Embryonic facial prominence (tissue), 1 donor: ENCODE results near the gene MLNR.

Experiments used
- DNase-seq: peaks from one replicate; pipeline ENCODE4 v3.0.0-alpha.2; 2016; ENCODE audit errors: extremely low spot score

MLNR gene

DNA sequence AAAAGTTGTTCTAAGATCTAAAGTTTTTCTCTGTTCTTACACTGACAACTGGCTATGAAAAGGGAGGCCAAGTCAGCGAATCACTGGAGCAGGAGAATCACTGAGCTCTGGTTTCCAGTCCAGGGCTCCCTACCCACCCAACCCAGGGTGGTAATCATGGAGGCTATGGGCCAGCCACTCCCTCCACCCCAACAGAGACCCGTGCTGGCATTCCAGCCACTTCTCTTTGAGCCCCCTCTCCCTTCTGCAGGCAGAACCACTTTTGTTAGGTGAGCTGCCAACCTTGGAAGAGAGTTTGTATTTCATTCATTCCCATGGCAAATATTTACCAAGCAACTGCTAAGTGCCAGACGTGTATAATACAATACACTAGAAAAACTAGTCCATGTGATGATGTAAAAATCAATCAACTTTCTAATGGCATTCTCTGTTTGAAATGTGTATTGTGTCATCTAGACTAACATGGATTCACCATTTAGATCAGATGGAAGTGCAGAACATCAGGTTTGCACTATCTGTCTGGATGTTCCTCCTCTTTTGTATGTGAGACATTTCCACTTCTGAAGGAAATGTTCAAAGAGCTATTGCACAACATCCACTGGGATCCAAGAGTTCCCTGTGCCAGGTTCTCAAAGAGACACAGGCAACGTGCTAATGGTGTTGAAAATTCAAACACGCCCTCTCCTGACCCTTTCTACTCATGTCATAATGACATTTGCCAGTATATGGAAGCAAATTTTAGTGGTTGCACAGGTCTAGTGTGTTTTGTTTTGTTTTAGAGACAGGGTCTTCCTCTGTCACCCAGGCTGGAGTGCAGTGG is 5.3 kb downstream of the MLNR start:
- no peak for DNase-seq

- DNase-seq: no peak
These were observed 6.5 kb downstream of the MLNR start for GRCh38 chr13:49226613-49227012.

GRCh38 chr13:49234741-49235140 is 14.6 kb downstream of the MLNR start:
- DNase-seq: no peak

GRCh38 chr13:49235856-49236431 is 15.8 kb downstream of the MLNR start:
- no peak for DNase-seq

DNA sequence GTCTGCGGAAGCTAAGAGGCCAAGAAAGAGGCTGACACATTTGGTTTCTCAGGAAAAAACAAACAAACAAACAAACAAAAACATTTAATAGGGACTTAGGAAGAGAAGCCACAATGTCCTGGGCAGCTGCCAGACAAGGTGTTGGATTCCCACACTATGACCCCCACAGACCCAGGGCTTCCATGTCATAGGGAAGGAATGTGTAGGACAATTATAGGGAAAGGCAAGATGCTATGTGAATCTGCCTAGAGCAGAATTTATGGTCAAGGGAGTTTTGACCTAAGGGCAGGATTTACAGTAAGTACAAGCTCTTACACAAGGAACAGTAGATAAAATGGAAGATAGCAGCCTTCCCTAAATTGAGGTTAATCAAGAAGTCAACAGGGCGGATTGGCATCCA is 18.5 kb downstream of the MLNR start:
- DNase-seq: no peak

DNA sequence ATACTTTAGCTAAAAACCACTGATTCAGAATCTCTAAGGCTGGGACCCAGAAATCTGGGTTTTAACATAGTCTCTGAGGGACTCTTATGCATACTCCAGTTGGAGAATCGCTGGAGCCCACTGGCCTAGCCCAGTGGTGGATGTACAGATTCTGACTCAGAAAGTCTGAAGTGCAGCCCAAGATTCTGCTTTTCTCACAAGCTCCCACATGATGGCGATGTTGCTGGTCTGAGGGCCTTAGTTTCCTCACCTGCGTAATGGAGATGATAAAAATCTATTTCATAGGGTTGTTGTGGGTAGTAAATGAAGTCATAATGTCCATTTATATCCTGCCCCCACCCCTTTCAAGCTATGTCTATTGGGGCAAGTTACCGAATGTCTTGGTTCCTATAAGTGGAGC is 19.9 kb downstream of the MLNR start:
- DNase-seq: no peak

DNA sequence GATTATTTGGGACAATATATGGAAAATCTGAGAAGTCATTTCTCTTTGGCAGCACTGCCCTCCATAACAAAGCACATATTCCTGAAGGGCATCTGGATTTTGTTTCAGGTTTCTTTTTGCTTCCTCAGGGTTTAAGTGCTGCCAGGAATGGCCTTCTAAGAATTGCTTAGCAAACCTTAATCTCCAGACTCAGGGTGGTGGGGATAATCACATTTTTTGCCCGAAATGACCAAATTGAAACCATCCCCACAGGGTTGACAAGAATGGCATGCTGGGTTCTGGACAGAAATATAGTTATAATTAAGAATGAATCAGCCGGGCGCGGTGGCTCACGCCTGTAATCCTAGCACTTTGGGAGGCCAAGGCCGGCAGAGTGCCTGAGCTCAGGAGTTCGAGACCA is 21.2 kb downstream of the MLNR start:
- no peak for DNase-seq

GRCh38 chr13:49245101-49245500 is 25.0 kb downstream of the MLNR start:
- DNase-seq: no peak

GRCh38 chr13:49246850-49247642 is 26.9 kb downstream of the MLNR start:
- no peak for DNase-seq

DNA sequence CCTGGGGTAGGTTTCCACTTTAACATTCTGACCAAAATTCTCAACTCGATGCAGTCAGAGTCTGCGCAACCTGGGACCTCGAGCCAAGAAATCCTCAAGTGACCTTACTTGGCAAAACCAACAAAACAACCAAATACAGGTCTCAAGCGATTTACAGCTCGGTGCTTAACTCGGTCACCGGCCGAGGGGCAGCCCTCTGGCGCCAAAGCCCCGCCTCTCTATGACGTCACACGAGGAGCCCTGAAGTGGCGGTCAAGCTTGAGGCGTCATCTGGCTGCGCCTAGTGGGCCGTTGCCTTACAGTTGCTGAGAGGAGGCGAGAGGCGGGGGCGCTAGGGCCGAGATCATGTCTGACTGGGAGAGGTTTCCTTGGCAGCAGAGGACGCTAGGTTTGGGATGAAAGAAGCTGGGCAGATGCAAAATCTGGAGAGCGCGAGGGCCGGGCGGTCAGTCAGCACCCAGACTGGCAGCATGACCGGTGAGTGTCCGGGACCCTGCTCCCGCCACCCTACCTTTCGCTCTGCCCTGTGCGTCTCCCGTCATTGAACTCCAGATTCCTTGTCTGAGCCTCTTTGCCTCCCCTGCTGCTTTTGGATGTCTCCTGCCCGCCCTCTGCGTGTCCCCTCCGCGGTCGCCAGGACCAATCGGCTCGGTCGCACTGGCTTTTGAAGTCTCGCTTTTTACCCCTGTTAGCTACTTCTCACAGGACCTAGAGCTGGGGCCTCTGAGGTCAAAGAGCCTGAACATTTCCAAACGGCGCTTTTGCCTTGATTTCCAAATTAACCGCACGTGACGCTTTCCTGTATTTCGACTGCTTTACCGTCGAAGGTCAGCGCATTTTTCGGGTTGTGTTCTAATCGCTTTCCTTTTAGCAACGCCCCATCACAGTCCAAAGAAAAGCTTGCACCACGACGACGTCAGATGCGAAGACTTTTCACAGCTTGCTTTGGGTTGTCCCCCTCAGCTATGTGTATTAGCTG is 27.8 kb downstream of the MLNR start, which contains the start of gene CDADC1:
Gene CDADC1 (plus strand): TSS at position 283 of the 979 bp plus-strand sequence. CDS start 113 bp downstream, at position 396.
- peak; percentile 88 for DNase-seq

- no peak for DNase-seq
These were observed 28.5 kb downstream of the MLNR start for GRCh38 chr13:49248622-49249002.

GRCh38 chr13:49251326-49251725 is 31.2 kb downstream of the MLNR start:
- no peak for DNase-seq

DNA sequence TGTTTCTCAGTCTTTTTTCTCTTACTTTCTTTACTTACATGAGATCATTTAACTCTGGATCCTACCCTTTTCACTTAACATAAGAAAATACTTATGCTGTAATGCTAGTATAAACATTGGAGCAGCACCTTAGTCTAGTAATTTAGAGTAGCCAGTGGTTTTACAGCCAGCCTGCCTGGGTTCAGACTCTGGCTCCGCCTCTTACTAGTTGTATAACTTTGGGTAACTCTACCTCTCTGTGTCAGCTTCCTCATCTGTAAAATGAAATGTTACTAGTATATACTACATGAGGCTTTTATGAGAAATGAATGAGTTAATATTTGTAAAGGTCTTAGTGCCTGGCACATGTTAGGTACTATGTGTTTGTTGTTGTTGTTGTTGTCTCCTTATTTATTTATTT is 33.2 kb downstream of the MLNR start:
- no peak for DNase-seq

GRCh38 chr13:49254007-49254406 is 33.9 kb downstream of the MLNR start:
- no peak for DNase-seq

DNA sequence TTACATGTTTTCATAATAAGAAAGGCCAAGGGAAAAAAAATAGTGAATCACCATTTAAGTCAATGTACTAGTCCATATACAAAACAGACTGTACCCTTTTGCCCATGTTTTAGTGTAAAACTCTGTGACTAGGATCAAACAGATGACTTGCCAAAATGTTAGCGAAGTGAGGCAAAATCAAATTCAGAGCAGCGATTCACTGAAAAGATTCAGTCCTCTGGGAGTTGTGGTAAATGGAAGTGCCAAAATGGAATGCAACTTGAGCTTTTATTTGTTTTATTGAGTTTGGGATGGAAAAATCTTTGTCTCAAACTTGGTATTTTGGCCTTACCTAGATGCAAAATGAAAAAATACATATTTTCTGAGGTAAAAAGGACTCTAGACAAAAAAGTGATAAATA is 36.7 kb downstream of the MLNR start:
- no peak for DNase-seq

- DNase-seq: no peak
These were observed 38.1 kb downstream of the MLNR start for GRCh38 chr13:49258089-49258796.

- DNase-seq: no peak
These were observed 39.4 kb downstream of the MLNR start for GRCh38 chr13:49259586-49259985.

DNA sequence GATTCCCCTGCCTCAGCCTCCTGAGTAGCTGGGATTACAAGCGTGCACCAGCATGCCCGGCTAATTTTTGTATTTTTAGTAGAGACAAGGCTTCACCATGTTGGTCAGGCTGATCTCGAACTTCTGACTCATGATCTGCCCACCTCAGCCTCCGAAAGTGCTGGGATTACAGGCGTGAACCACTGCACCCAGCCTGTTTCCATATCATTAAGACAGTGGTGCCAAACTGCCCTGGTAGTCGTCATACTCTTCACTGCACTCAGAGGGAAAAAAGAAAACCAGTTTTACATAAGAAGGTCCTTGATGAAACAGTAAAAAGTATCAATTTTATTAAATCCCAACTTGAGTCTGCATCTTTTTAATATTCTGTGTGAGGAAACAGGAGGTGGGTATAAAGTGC is 42.5 kb downstream of the MLNR start:
- no peak for DNase-seq

- no peak for DNase-seq
These were observed 45.7 kb downstream of the MLNR start for GRCh38 chr13:49265822-49266221.

- DNase-seq: no peak
These were observed 51.1 kb downstream of the MLNR start for GRCh38 chr13:49271264-49271663.
